Measurements from ENCODE around the gene PRSS8.

DNA sequence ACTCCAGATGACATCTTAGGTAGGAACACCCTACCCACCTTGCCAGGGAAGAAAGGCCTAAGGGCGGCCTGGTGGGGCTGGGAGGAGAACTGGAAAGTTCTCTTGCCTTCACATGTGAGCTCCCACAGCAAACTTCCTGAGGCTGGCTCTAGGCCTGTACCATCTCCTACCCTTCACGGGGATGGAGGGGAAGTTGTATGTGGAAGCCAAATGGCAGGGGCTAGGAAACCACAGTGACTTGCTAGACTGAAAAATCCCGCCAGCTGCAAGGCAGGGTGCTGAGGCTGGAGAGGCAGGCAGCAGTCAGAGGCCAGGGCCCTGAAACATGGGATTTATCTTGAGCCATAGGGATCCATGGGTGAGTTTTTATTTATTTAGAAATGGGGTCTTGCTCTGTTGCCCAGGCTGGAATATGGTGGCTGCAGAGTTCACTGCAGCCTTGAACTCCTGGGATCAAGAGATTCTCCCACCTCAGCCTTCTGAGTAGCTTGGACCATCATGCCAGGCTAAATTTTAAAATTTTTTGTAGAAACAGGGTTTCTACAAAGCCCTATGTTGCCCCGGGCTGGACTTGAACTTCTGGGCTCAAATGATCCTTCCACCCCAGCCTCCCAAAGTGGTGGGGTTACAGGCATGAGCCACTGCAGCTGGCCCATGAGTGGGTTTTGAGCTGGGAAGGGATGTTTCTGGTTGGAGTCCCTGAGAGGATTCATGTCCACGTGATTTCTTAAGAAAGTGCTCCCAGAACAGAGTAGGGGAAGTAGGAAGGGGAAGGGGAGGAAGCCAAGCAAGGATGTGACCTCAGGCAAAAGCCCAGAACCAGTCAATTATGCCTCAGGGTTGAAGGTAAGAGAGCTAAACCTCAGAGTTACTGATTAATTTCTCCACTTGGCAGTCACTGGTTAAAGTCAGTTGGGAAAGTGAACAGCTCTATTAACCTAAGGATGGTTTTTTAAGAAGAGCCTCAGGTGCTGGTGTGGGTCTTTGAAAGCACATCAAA is 22.1 kb downstream of the PRSS8 start:
- TF ChIP-seq, protein P1, sequence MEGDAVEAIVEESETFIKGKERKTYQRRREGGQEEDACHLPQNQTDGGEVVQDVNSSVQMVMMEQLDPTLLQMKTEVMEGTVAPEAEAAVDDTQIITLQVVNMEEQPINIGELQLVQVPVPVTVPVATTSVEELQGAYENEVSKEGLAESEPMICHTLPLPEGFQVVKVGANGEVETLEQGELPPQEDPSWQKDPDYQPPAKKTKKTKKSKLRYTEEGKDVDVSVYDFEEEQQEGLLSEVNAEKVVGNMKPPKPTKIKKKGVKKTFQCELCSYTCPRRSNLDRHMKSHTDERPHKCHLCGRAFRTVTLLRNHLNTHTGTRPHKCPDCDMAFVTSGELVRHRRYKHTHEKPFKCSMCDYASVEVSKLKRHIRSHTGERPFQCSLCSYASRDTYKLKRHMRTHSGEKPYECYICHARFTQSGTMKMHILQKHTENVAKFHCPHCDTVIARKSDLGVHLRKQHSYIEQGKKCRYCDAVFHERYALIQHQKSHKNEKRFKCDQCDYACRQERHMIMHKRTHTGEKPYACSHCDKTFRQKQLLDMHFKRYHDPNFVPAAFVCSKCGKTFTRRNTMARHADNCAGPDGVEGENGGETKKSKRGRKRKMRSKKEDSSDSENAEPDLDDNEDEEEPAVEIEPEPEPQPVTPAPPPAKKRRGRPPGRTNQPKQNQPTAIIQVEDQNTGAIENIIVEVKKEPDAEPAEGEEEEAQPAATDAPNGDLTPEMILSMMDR (conservative IDR thresholded peaks at IDR 0.05 in 1 of 2, IDR thresholded peaks at IDR 0.05 in 1 of 2; ENCODE audit: low read depth in 1 of 2, low read length in 2 of 2): no peak
- TF ChIP-seq EZH2 (IDR thresholded peaks at IDR 0.05; ENCODE audit: low read length, missing control alignments): no peak

Data from fibroblast of lung (primary cell).